Ovary (tissue), 9 donors: ENCODE results near the gene VIPR2. TPM values are rescaled to one million over a fixed set of nuclear protein-coding genes. Genes with fewer than 3 reads are reported as not detected.

Experiments
- DNase-seq, 5 donors: peaks; one replicate each; pipeline ENCODE4 v3.0.0-alpha.2; 2019 to 2020
- H3K27ac ChIP-seq, 2 donors: fragments of 200-600 bp; one replicate each; pipeline versions ENCODE4 v1.5.1 to v1.8.0; 2019 to 2022
- H3K27me3 ChIP-seq: fragments of 200-600 bp; one replicate; pipeline ENCODE4 v1.8.0; 2022
- H3K36me3 ChIP-seq: fragments of 200-600 bp; sonication (generic); one replicate; pipeline ENCODE4 v1.5.1; 2019
- H3K4me1 ChIP-seq: one replicate; pipeline ENCODE4 v1.8.1; 2013; ENCODE audit warnings: mild to moderate bottlenecking, moderate library complexity; ENCODE audit not compliant: insufficient read depth
- H3K4me3 ChIP-seq: fragments of 200-600 bp; sonication (generic); one replicate; pipeline ENCODE4 v1.5.1; 2017
- H3K9me3 ChIP-seq, 2 donors: fragments of 200-600 bp in 1 of 2; sonication (generic) in 1 of 2; one replicate each; pipeline versions ENCODE4 v1.5.1 to v1.8.1; 2013 to 2019; ENCODE audit warnings: mild to moderate bottlenecking in 1 of 2, moderate library complexity in 1 of 2
- CTCF ChIP-seq, 3 donors: fragments of 450-650 bp in 2 of 3; fragments of 200-600 bp in 1 of 3; IDR thresholded peaks; one replicate each; pipeline versions ENCODE4 v1.5.1 to v1.8.0; 2016 to 2022; ENCODE audit warnings: antibody characterized with exemption in 3 of 3, mild to moderate bottlenecking in 1 of 3
- EP300 ChIP-seq: sonication (generic); formaldehyde crosslinking; IDR thresholded peaks from one replicate; pipeline ENCODE4 v1.6.1; 2017; ENCODE audit warnings: antibody characterized with exemption
- POLR2A ChIP-seq: fragments of 450-650 bp; IDR thresholded peaks from one replicate; pipeline ENCODE4 v1.6.1; 2017; ENCODE audit warnings: antibody characterized with exemption, mild to moderate bottlenecking, moderate library complexity
- WGBS, 3 donors: extraction: QIAGEN DNeasy Blood & Tissue Kit in 1 of 3; methylation state at CpG; one replicate each; pipeline versions ENCODE4 v1.1.5 to v1.1.7; 2013 to 2017; 5-methylcytosine and 5-hydroxymethylcytosine counted together
- intact Hi-C, 4 donors: fragments of 100-400 bp; cut with DNase I; formaldehyde crosslinking; loops; one replicate each; pipeline versions ENCODE4 v1.11.0 to v1.15.1; 2022 to 2023
- polyA plus RNA-seq, 2 donors: library from polyadenylated mRNA; stranded (reverse); fragments of 200-250 nt in 1 of 2; fragments of 350-450 nt in 1 of 2; fragmentation: Illumina TruSeq in 1 of 2; extraction: RNeasy Lipid Tissue Mini Kit (QIAGEN cat#74804) in 1 of 2; gene quantifications; one replicate each; pipeline ENCODE4 v1.2.3, GENCODE V29; 2013 to 2014
- total RNA-seq, 7 donors: library from RNA; depleted of rRNA in 2 of 7; stranded (reverse); fragments of >200 nt in 2 of 7; fragmentation: NEBNext Ultra II Directional in 3 of 7; extraction: Animal tissue kit (Norgen Biotek cat#: 25700) in 3 of 7; gene quantifications; one replicate each; pipeline versions ENCODE4 v1.1.0 to v1.2.4, GENCODE V29; 2016 to 2023
- donor health status: DM: no; HTN: no; CAD: no; lungs with moderate emphysema.
- donor health status: DM: no; HTN: no; CAD: no.
- donor health status: Bipolar disorder and iron deficiency.
- donor health status: DM: yes; HTN: yes; CAD: no.
- donor health status: DM: no; HTN: no; CAD: no.
- donor health status: DM: yes; HTN: yes; CAD: no.

Gene VIPR2
- total and polyA plus RNA-seq, 9 donors: 3.6 to 18.0 (median 9.0) TPM

GRCh38 chr7:159060440-159060839, 84.2 kb downstream of the VIPR2 start:
- H3K36me3 ChIP-seq: no peaks in the 10 kb centered on the region
- no peak for TF ChIP-seq POLR2A
- TF ChIP-seq EP300: no peak
- TF ChIP-seq CTCF (IDR thresholded peaks at IDR 0.05): no peak
- no peak for DNase-seq
- H3K27me3 ChIP-seq: no peaks in the 10 kb centered on the region
- intact Hi-C loops: no loop called here
- WGBS, 3 donors: 94 to 96% (median 96%) methylated on average over 2 of the region's 2 CpGs
- no peak overlapping the region for H3K4me3 ChIP-seq
- no peak overlapping the region for H3K27ac ChIP-seq
- H3K4me1 ChIP-seq: no peaks in the 10 kb centered on the region
- no peaks in the 10 kb centered on the region for H3K9me3 ChIP-seq

- no peak overlapping the region for H3K4me3 ChIP-seq
- intact Hi-C loops: no loop called here
- no peaks in the 10 kb centered on the region for H3K4me1 ChIP-seq
- no peak for DNase-seq
- H3K27ac ChIP-seq: no peak overlapping the region
- no peaks in the 10 kb centered on the region for H3K27me3 ChIP-seq
- 94 to 97% (median 96%) methylated on average over 2 to 3 of the region's 3 CpGs for WGBS, 3 donors
- TF ChIP-seq POLR2A: no peak
- no peak for TF ChIP-seq CTCF (IDR thresholded peaks at IDR 0.05)
- no peak for TF ChIP-seq EP300
- H3K36me3 ChIP-seq: no peaks in the 10 kb centered on the region
- H3K9me3 ChIP-seq: no peaks in the 10 kb centered on the region
Measured at GRCh38 chr7:159059629-159060028, 85.0 kb downstream of the VIPR2 start.

DNA sequence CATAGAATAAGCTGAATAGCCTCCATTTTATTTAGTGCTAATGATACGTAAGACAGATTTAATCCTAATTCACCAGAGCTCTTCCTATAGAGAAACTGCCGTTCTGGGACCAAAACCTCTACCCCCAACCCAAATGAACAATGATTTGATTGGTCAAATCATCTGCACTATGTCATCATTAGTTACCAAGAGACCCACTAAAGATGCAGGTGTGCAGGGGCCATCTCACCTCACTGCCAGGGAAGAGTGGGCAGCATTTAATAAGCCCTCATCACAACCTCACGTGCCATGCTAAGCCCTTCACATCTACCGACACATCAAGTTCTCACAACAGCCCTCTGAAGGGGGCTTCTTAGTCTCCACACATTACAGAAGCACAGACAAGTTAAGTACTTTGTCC, 87.0 kb downstream of the VIPR2 start:
- WGBS, 3 donors: 93 to 98% (median 97%) methylated on average over 4 of the region's 4 CpGs
- Histone ChIP-seq H3K36me3 (no peaks in the 10 kb centered on the region), H3K27ac (no peak overlapping the region), H3K27me3 (no peaks in the 10 kb centered on the region), H3K4me3 (no peak overlapping the region), H3K9me3 (no peaks in the 10 kb centered on the region), H3K4me1 (no peaks in the 10 kb centered on the region)
- intact Hi-C loops: no loop called here
- no peak for TF ChIP-seq EP300
- TF ChIP-seq CTCF (IDR thresholded peaks at IDR 0.05): no peak
- no peak for TF ChIP-seq POLR2A
- DNase-seq: no peak

DNA sequence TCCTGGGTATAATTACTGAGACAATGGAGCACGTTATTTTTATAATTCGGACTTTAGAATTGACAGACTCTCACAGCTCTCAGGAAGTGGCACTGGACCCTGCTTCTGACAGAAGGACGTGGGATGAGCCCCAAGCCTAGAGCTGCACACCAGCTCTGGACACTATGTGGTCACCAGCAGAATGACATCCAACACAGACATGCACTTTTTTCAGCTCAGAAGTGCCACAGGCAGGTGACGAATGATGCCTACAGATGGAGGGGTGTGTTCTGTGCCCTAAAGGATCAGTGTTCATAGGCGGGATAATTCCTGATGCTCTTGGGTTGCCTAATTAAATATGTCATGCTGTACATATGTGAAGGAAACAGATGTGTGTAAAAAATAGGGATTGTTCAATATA, 87.9 kb downstream of the VIPR2 start:
- Histone ChIP-seq H3K27ac (no peak overlapping the region), H3K27me3 (no peaks in the 10 kb centered on the region), H3K4me3 (no peak overlapping the region), H3K9me3 (no peaks in the 10 kb centered on the region), H3K36me3 (no peaks in the 10 kb centered on the region), H3K4me1 (no peaks in the 10 kb centered on the region)
- DNase-seq: no peak
- TF ChIP-seq CTCF (IDR thresholded peaks at IDR 0.05) (no peak), EP300 (no peak), POLR2A (no peak)
- intact Hi-C loops: no loop called here
- 88 to 93% (median 93%) methylated on average over 5 of the region's 5 CpGs for WGBS, 3 donors

DNA sequence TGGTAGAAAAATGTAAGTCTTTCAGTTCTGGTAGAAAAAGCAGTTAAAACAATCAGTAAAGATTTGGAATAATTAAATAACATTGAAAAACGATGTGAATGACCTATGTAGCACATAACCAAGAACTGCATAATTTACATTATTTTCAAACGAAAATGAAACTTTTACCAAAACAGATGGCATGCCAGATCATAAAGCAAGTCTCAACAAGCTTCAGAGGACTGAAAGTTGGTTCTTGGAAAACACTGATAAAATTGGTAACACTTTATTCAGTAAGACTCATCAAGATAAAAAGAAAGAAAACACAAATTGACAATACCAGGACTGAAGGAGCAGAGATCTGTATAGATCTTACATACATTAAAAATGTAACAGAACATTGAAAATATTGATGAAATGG, 92.8 kb downstream of the VIPR2 start:
- no peaks in the 10 kb centered on the region for H3K9me3 ChIP-seq
- 54 to 72% (median 69%) methylated on average over 2 of the region's 2 CpGs for WGBS, 3 donors
- TF ChIP-seq CTCF (IDR thresholded peaks at IDR 0.05): no peak
- TF ChIP-seq POLR2A: no peak
- TF ChIP-seq EP300: no peak
- intact Hi-C loops: no loop called here
- H3K4me3 ChIP-seq: no peak overlapping the region
- no peaks in the 10 kb centered on the region for H3K4me1 ChIP-seq
- no peak overlapping the region for H3K27ac ChIP-seq
- no peaks in the 10 kb centered on the region for H3K36me3 ChIP-seq
- no peak for DNase-seq
- H3K27me3 ChIP-seq: no peaks in the 10 kb centered on the region
